ENCODE results near the gene HMSD.
"Not testable (repeated sequence)": the region's sequence is repeated elsewhere in the genome, so short reads cannot be mapped to it uniquely, and the experiment has no call there.

Gene HMSD

GRCh38 chr18:63909870-63910269, 39.2 kb upstream of the HMSD start:
- no CpG with 5 or more reads among the region's 2 CpGs for WGBS (ENCODE audit: insufficient coverage)
- Histone ChIP-seq H3K4me3 (ENCODE audit: control insufficient read depth in 1 of 7, extremely low read depth in 1 of 7, insufficient read depth in 4 of 7, low read depth in 2 of 7, low read length in 6 of 7) (no peak overlapping the region), H3K27ac (ENCODE audit: insufficient read depth in 1 of 2, low read depth in 1 of 2, low read length in 2 of 2, poor library complexity in 1 of 2, severe bottlenecking in 2 of 2) (no peak overlapping the region), H3K36me3 (ENCODE audit: control insufficient read depth in 4 of 4, insufficient read depth in 4 of 4, low read length in 3 of 4) (no peaks in the 10 kb centered on the region), H3K4me1 (ENCODE audit: control extremely low read depth in 1 of 4, control insufficient read depth in 4 of 4, insufficient read depth in 4 of 4, low read length in 3 of 4) (no peaks in the 10 kb centered on the region), H3K27me3 (replicated peaks in 2 of 5; ENCODE audit: control insufficient read depth in 4 of 5, insufficient read depth in 5 of 5, low read length in 4 of 5) (no peaks in the 10 kb centered on the region), H3K9me3 (ENCODE audit: control extremely low read depth in 1 of 5, control insufficient read depth in 4 of 5, insufficient read depth in 2 of 5, low read depth in 1 of 5, low read length in 4 of 5) (no peaks in the 10 kb centered on the region)
- ChIA-PET POLR2A (no interaction called here), CTCF (interaction anchor here (1.2 kb wide), 1 partner anchor 20 kb away, joined by 3 read pairs; no protein-coding TSS in a partner anchor)
- no peak for DNase-seq

GRCh38 chr18:63917817-63918216, 31.3 kb upstream of the HMSD start:
- Histone ChIP-seq H3K4me1 (ENCODE audit: control extremely low read depth in 1 of 4, control insufficient read depth in 4 of 4, insufficient read depth in 4 of 4, low read length in 3 of 4) (no peaks in the 10 kb centered on the region), H3K27me3 (replicated peaks in 2 of 5; ENCODE audit: control insufficient read depth in 4 of 5, insufficient read depth in 5 of 5, low read length in 4 of 5) (no peaks in the 10 kb centered on the region), H3K27ac (ENCODE audit: insufficient read depth in 1 of 2, low read depth in 1 of 2, low read length in 2 of 2, poor library complexity in 1 of 2, severe bottlenecking in 2 of 2) (no peak overlapping the region), H3K36me3 (ENCODE audit: control insufficient read depth in 4 of 4, insufficient read depth in 4 of 4, low read length in 3 of 4) (no peaks in the 10 kb centered on the region), H3K9me3 (ENCODE audit: control extremely low read depth in 1 of 5, control insufficient read depth in 4 of 5, insufficient read depth in 2 of 5, low read depth in 1 of 5, low read length in 4 of 5) (no peaks in the 10 kb centered on the region), H3K4me3 (ENCODE audit: control insufficient read depth in 1 of 7, extremely low read depth in 1 of 7, insufficient read depth in 4 of 7, low read depth in 2 of 7, low read length in 6 of 7) (no peak overlapping the region)
- ChIA-PET CTCF (interaction anchor here (0.8 kb wide), 1 partner anchor 9 kb away, joined by 3 read pairs; no protein-coding TSS in a partner anchor), POLR2A (no interaction called here)
- no peak for DNase-seq
- WGBS (ENCODE audit: insufficient coverage) = 100% methylated on average over 2 of the region's 5 CpGs

- H3K36me3 ChIP-seq (ENCODE audit: control insufficient read depth in 4 of 4, insufficient read depth in 4 of 4, low read length in 3 of 4) = no peaks in the 10 kb centered on the region
- H3K27ac ChIP-seq (ENCODE audit: insufficient read depth in 1 of 2, low read depth in 1 of 2, low read length in 2 of 2, poor library complexity in 1 of 2, severe bottlenecking in 2 of 2) = no peak overlapping the region
- 80% methylated on average over 1 of the region's 2 CpGs for WGBS (ENCODE audit: insufficient coverage)
- POLR2A ChIA-PET = no interaction called here
- CTCF ChIA-PET = no interaction called here
- no peak for DNase-seq
- no peaks in the 10 kb centered on the region for H3K4me1 ChIP-seq (ENCODE audit: control extremely low read depth in 1 of 4, control insufficient read depth in 4 of 4, insufficient read depth in 4 of 4, low read length in 3 of 4)
- H3K9me3 ChIP-seq (ENCODE audit: control extremely low read depth in 1 of 5, control insufficient read depth in 4 of 5, insufficient read depth in 2 of 5, low read depth in 1 of 5, low read length in 4 of 5) = no peaks in the 10 kb centered on the region
- no peaks in the 10 kb centered on the region for H3K27me3 ChIP-seq (replicated peaks in 2 of 5; ENCODE audit: control insufficient read depth in 4 of 5, insufficient read depth in 5 of 5, low read length in 4 of 5)
- no peak overlapping the region for H3K4me3 ChIP-seq (ENCODE audit: control insufficient read depth in 1 of 7, extremely low read depth in 1 of 7, insufficient read depth in 4 of 7, low read depth in 2 of 7, low read length in 6 of 7)
These were observed 27.1 kb upstream of the HMSD start for GRCh38 chr18:63922049-63922448.

GRCh38 chr18:63924551-63924950, 24.6 kb upstream of the HMSD start:
- no peak overlapping the region for H3K27ac ChIP-seq (ENCODE audit: insufficient read depth in 1 of 2, low read depth in 1 of 2, low read length in 2 of 2, poor library complexity in 1 of 2, severe bottlenecking in 2 of 2)
- ChIA-PET POLR2A (no interaction called here), CTCF (interaction anchor here (1.9 kb wide), 1 partner anchor 11 kb away, joined by 7 read pairs; no protein-coding TSS in a partner anchor)
- H3K4me1 ChIP-seq (ENCODE audit: control extremely low read depth in 1 of 4, control insufficient read depth in 4 of 4, insufficient read depth in 4 of 4, low read length in 3 of 4) = peaks cover 3 to 12% (median 7%) of the 10 kb centered on the region in 4 experiments
- no peaks in the 10 kb centered on the region for H3K27me3 ChIP-seq (replicated peaks in 2 of 5; ENCODE audit: control insufficient read depth in 4 of 5, insufficient read depth in 5 of 5, low read length in 4 of 5)
- no peaks in the 10 kb centered on the region for H3K36me3 ChIP-seq (ENCODE audit: control insufficient read depth in 4 of 4, insufficient read depth in 4 of 4, low read length in 3 of 4)
- DNase-seq = no peak
- H3K9me3 ChIP-seq (ENCODE audit: control extremely low read depth in 1 of 5, control insufficient read depth in 4 of 5, insufficient read depth in 2 of 5, low read depth in 1 of 5, low read length in 4 of 5) = no peaks in the 10 kb centered on the region
- H3K4me3 ChIP-seq (ENCODE audit: control insufficient read depth in 1 of 7, extremely low read depth in 1 of 7, insufficient read depth in 4 of 7, low read depth in 2 of 7, low read length in 6 of 7) = no peak overlapping the region
- WGBS (ENCODE audit: insufficient coverage) = 83% methylated on average over 1 of the region's 1 CpG

GRCh38 chr18:63928331-63928730, 20.8 kb upstream of the HMSD start:
- Histone ChIP-seq H3K9me3 (ENCODE audit: control extremely low read depth in 1 of 5, control insufficient read depth in 4 of 5, insufficient read depth in 2 of 5, low read depth in 1 of 5, low read length in 4 of 5) (no peaks in the 10 kb centered on the region), H3K4me3 (ENCODE audit: control insufficient read depth in 1 of 7, extremely low read depth in 1 of 7, insufficient read depth in 4 of 7, low read depth in 2 of 7, low read length in 6 of 7) (peak overlapping the region in 1 of 7 experiments; percentile 26), H3K36me3 (ENCODE audit: control insufficient read depth in 4 of 4, insufficient read depth in 4 of 4, low read length in 3 of 4) (no peaks in the 10 kb centered on the region), H3K27ac (ENCODE audit: insufficient read depth in 1 of 2, low read depth in 1 of 2, low read length in 2 of 2, poor library complexity in 1 of 2, severe bottlenecking in 2 of 2) (no peak overlapping the region), H3K27me3 (replicated peaks in 2 of 5; ENCODE audit: control insufficient read depth in 4 of 5, insufficient read depth in 5 of 5, low read length in 4 of 5) (no peaks in the 10 kb centered on the region), H3K4me1 (ENCODE audit: control extremely low read depth in 1 of 4, control insufficient read depth in 4 of 4, insufficient read depth in 4 of 4, low read length in 3 of 4) (peaks cover 3 to 19% (median 9%) of the 10 kb centered on the region in 4 experiments)
- WGBS (ENCODE audit: insufficient coverage) = 0% methylated on average over 2 of the region's 8 CpGs
- ChIA-PET POLR2A (no interaction called here), CTCF (interaction anchor here (0.8 kb wide), 1 partner anchor 34 kb away, joined by 3 read pairs; no protein-coding TSS in a partner anchor)
- peak; percentile 42 to 59 (median 51) for DNase-seq

- CTCF ChIA-PET; H3K4me3 ChIP-seq (ENCODE audit: control insufficient read depth in 1 of 7, extremely low read depth in 1 of 7, insufficient read depth in 4 of 7, low read depth in 2 of 7, low read length in 6 of 7); H3K27ac ChIP-seq (ENCODE audit: insufficient read depth in 1 of 2, low read depth in 1 of 2, low read length in 2 of 2, poor library complexity in 1 of 2, severe bottlenecking in 2 of 2); H3K27me3 ChIP-seq (replicated peaks in 2 of 5; ENCODE audit: control insufficient read depth in 4 of 5, insufficient read depth in 5 of 5, low read length in 4 of 5); H3K9me3 ChIP-seq (ENCODE audit: control extremely low read depth in 1 of 5, control insufficient read depth in 4 of 5, insufficient read depth in 2 of 5, low read depth in 1 of 5, low read length in 4 of 5); H3K36me3 ChIP-seq (ENCODE audit: control insufficient read depth in 4 of 4, insufficient read depth in 4 of 4, low read length in 3 of 4); POLR2A ChIA-PET: not testable (repeated sequence)
- peaks cover 3 to 19% (median 9%) of the 10 kb centered on the region in 4 experiments for H3K4me1 ChIP-seq (ENCODE audit: control extremely low read depth in 1 of 4, control insufficient read depth in 4 of 4, insufficient read depth in 4 of 4, low read length in 3 of 4)
- peak in 2 of 3 donors; percentile 30 to 54 for DNase-seq
These were observed 19.7 kb upstream of the HMSD start for GRCh38 chr18:63929369-63929768.

GRCh38 chr18:63930773-63931354, 18.2 kb upstream of the HMSD start:
- DNase-seq = no peak
- WGBS (ENCODE audit: insufficient coverage) = 88% methylated on average over 2 of the region's 3 CpGs
- no peaks in the 10 kb centered on the region for H3K36me3 ChIP-seq (ENCODE audit: control insufficient read depth in 4 of 4, insufficient read depth in 4 of 4, low read length in 3 of 4)
- no peak overlapping the region for H3K27ac ChIP-seq (ENCODE audit: insufficient read depth in 1 of 2, low read depth in 1 of 2, low read length in 2 of 2, poor library complexity in 1 of 2, severe bottlenecking in 2 of 2)
- no peak overlapping the region for H3K4me3 ChIP-seq (ENCODE audit: control insufficient read depth in 1 of 7, extremely low read depth in 1 of 7, insufficient read depth in 4 of 7, low read depth in 2 of 7, low read length in 6 of 7)
- no peaks in the 10 kb centered on the region for H3K9me3 ChIP-seq (ENCODE audit: control extremely low read depth in 1 of 5, control insufficient read depth in 4 of 5, insufficient read depth in 2 of 5, low read depth in 1 of 5, low read length in 4 of 5)
- H3K27me3 ChIP-seq (replicated peaks in 2 of 5; ENCODE audit: control insufficient read depth in 4 of 5, insufficient read depth in 5 of 5, low read length in 4 of 5) = no peaks in the 10 kb centered on the region
- CTCF ChIA-PET = no interaction called here
- peaks cover 5 to 20% (median 13%) of the 10 kb centered on the region in 4 experiments for H3K4me1 ChIP-seq (ENCODE audit: control extremely low read depth in 1 of 4, control insufficient read depth in 4 of 4, insufficient read depth in 4 of 4, low read length in 3 of 4)
- POLR2A ChIA-PET = no interaction called here
